Mucosa of descending colon (tissue), 3 donors: ENCODE results near the gene NETO2. TPM values are rescaled to one million over a fixed set of nuclear protein-coding genes. Genes with fewer than 3 reads are reported as not detected.
"Not testable (repeated sequence)": the region's sequence is repeated elsewhere in the genome, so short reads cannot be mapped to it uniquely, and the experiment has no call there.

Experiments
- ATAC-seq: fragments of 200-7000 bp; cut with Tn5 transposase; one replicate; pipeline ENCODE4 v1.9.1; 2020; ENCODE audit warnings: mild to moderate bottlenecking, moderate library complexity
- DNase-seq, 3 donors: peaks; one replicate each; pipeline ENCODE4 v3.0.0-alpha.2; 2020
- H3K36me3 ChIP-seq: fragments of 200-600 bp; one replicate; pipeline ENCODE4 v1.8.0; 2021; ENCODE audit warnings: low read depth, mild to moderate bottlenecking
- H3K4me1 ChIP-seq: fragments of 200-600 bp; one replicate; pipeline ENCODE4 v1.8.0; 2021; ENCODE audit warnings: low read depth, mild to moderate bottlenecking
- H3K4me3 ChIP-seq: fragments of 200-600 bp; one replicate; pipeline ENCODE4 v1.8.0; 2021; ENCODE audit warnings: mild to moderate bottlenecking
- H3K9me3 ChIP-seq: fragments of 200-600 bp; one replicate; pipeline ENCODE4 v1.8.0; 2021; ENCODE audit warnings: mild to moderate bottlenecking
- CTCF ChIP-seq: fragments of 200-600 bp; IDR thresholded peaks from one replicate; pipeline ENCODE4 v1.8.0; 2022; ENCODE audit warnings: antibody characterized with exemption, mild to moderate bottlenecking
- intact Hi-C, 2 donors: fragments of 100-400 bp; cut with DNase I in 1 of 2; cut with micrococcal nuclease in 1 of 2; formaldehyde crosslinking; loops; one replicate each; pipeline versions ENCODE4 v1.11.0 to v1.11.1; 2022; cut with DNase I, micrococcal nuclease
- total RNA-seq, 3 donors: library from RNA; stranded (reverse); fragmentation: NEBNext Ultra II Directional in 2 of 3; extraction: Animal tissue kit (Norgen Biotek cat#: 25700) in 2 of 3; gene quantifications; one replicate each; pipeline versions ENCODE4 v1.2.1 to v1.2.4, GENCODE V29; 2021 to 2023
- donor health status: DM: no; HTN: no; CAD: no; lungs with moderate emphysema.
- donor health status: DM: no; HTN: no; CAD: no.
- donor health status: DM: no; HTN: yes; CAD: no.

The NETO2 gene
- total RNA-seq, 3 donors from 2014 or later = 9.1 to 43.1 (median 10.3) TPM

- intact Hi-C loops = no loop called here
- Histone ChIP-seq H3K4me1 (no peaks in the 10 kb centered on the region), H3K36me3 (no peaks in the 10 kb centered on the region), H3K4me3 (no peak overlapping the region), H3K9me3 (no peaks in the 10 kb centered on the region)
- ATAC-seq (no peak), DNase-seq (no peak)
- TF ChIP-seq CTCF = no peak
Observed at GRCh38 chr16:47162670-47163420, 19.1 kb upstream of the NETO2 start.

- Histone ChIP-seq H3K4me1 (no peaks in the 10 kb centered on the region), H3K9me3 (no peaks in the 10 kb centered on the region), H3K36me3 (no peaks in the 10 kb centered on the region), H3K4me3 (no peak overlapping the region)
- no peak for DNase-seq
- ATAC-seq = no peak
- no peak for TF ChIP-seq CTCF
- intact Hi-C loops = no loop called here
Observed at GRCh38 chr16:47161464-47161863, 17.7 kb upstream of the NETO2 start.

GRCh38 chr16:47160422-47160821 is 16.7 kb upstream of the NETO2 start:
- intact Hi-C loops = no loop called here
- no peaks in the 10 kb centered on the region for H3K36me3 ChIP-seq
- H3K9me3 ChIP-seq = no peaks in the 10 kb centered on the region
- ATAC-seq (no peak), DNase-seq (no peak)
- no peak for TF ChIP-seq CTCF
- H3K4me3 ChIP-seq = no peak overlapping the region
- H3K4me1 ChIP-seq = no peaks in the 10 kb centered on the region

GRCh38 chr16:47158992-47159391 is 15.2 kb upstream of the NETO2 start:
- TF ChIP-seq CTCF = no peak
- DNase-seq (no peak), ATAC-seq (no peak)
- no peak overlapping the region for H3K4me3 ChIP-seq
- intact Hi-C loops = no loop called here
- H3K36me3 ChIP-seq = no peaks in the 10 kb centered on the region
- no peaks in the 10 kb centered on the region for H3K4me1 ChIP-seq
- H3K9me3 ChIP-seq = no peaks in the 10 kb centered on the region

GRCh38 chr16:47156680-47157215 is 13.0 kb upstream of the NETO2 start:
- ATAC-seq (no peak), DNase-seq (no peak)
- H3K36me3 ChIP-seq = no peaks in the 10 kb centered on the region
- H3K4me3 ChIP-seq = no peak overlapping the region
- peaks cover 6% of the 10 kb centered on the region for H3K9me3 ChIP-seq
- TF ChIP-seq CTCF = no peak
- intact Hi-C loops = no loop called here
- H3K4me1 ChIP-seq = no peaks in the 10 kb centered on the region

- H3K4me3 ChIP-seq, ATAC-seq, H3K4me1 ChIP-seq, H3K36me3 ChIP-seq, intact Hi-C loops, H3K9me3 ChIP-seq, DNase-seq: not testable (repeated sequence)
Observed at GRCh38 chr16:47152501-47152900, 8.8 kb upstream of the NETO2 start.
